UCSD-AML1 (cell line): ENCODE results near the gene DNAH17.
A peak's percentile ranks its signal among the peaks of the same experiment; 100 is the strongest.

Experiments used
- DNase-seq: peaks from one replicate; lab custom pipeline; 2025; ENCODE audit not compliant: unreplicated experiment; lab: John Stamatoyannopoulos, UW

DNAH17 gene

GRCh38 chr17:78458736-78459335 lies 118.4 kb downstream of the DNAH17 start:
- no peak for DNase-seq

- no peak for DNase-seq
Observed at GRCh38 chr17:78458091-78458490, 119.1 kb downstream of the DNAH17 start.

GRCh38 chr17:78454346-78454745 lies 122.8 kb downstream of the DNAH17 start:
- no peak for DNase-seq

DNA sequence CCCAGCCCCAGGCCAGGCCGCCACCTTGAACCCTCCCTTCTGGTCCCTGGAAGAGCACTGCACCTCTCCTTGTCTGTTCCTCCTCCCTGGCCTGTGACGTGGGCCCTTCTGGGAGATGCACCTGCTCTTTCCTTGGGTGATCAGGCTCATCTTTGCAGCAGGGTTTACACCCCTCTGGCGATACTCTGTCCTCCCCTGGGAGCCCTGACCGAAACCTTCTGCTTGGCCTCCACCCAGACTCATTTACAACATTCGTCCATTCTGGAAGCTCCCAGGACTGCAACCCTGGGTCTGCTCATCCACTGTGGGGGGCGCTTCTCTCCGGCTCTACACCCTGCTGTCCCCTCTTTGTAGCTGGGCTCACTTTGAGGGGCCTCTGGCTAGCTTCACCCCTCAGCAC lies 125.4 kb downstream of the DNAH17 start:
- no peak for DNase-seq

DNA sequence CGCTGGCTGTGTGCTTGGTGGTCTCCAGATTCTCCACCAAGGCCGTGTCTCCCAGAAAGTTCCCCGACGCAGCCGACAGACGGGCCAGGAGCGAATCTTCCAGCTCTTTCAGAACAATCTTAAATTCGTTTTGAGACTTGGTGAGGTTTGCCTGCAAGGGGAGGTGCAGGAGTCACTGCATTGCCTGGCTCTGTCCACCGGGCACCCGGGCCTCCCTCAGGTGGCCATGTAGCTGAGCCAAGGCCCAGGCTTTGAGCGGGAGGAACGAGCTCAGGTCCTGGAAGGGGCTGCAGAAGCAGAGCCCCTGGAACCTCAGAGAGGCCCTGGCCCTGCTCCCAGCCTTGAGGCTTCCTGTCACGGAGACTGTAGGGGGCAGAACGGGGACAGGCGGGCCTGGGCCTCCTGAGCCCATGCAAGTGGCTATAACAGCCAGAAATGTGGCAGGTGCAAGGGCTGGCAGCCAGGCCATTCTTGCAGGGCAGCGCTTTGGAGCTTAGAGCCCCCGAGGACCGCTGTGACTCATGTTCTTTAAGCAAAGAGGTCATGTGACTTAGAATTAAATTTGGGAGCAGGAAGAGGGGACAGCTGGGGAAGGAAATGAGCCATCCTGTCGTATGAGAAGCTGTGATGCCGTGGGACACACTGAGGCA lies 126.4 kb downstream of the DNAH17 start:
- no peak for DNase-seq

DNA sequence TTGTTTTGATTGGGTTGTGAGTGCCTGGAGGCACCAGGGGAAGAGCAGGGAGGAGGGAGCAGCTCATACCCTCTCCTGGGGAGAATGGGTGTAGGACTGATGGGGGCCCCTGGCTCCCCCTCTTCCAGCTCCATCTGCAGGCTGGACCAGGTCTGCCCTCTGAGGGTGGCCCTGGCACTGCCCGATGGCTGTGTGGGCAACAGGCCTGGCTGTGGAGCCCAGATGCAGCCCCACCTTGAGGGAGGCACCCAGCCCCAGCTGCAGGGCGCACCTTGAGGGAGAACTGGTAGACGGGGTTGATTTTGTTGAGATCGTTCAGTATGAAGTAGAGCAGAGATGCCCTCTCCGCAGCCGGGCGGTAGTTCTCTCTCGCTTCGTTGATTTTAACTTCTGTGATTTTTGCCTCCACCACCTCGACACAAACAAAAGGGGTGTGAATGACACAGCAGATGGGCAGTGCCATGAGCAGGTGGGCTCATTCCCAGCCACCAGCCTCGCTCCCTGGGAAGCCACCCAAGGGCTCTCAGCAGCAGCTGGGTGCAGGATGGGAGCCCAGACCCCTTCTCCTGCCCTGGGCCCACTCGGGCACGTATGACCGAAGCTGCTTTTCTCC lies 127.1 kb downstream of the DNAH17 start:
- DNase-seq: no peak

- DNase-seq: no peak
Observed at GRCh38 chr17:78448356-78448993, 128.7 kb downstream of the DNAH17 start.

DNA sequence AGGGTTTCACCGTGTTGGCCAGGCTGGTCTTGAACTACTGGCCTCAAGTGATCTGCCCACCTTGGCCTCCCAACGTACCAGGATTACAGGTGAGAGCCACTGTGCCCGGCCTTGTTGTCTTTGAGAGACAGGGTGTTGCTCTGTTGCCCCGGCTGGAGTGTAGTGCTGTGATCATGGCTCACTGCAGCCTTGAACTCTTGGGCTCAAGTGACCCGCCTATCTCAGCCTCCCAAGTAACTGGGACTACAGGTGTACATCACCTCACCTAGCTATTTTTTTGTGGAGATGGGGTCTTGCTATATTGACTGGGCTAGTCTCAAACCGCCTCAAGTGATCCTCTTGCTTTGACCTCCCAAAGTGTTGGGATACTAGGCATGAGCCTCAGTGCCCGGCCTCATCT lies 130.4 kb downstream of the DNAH17 start:
- no peak for DNase-seq

GRCh38 chr17:78444392-78444791 lies 132.8 kb downstream of the DNAH17 start:
- no peak for DNase-seq

DNA sequence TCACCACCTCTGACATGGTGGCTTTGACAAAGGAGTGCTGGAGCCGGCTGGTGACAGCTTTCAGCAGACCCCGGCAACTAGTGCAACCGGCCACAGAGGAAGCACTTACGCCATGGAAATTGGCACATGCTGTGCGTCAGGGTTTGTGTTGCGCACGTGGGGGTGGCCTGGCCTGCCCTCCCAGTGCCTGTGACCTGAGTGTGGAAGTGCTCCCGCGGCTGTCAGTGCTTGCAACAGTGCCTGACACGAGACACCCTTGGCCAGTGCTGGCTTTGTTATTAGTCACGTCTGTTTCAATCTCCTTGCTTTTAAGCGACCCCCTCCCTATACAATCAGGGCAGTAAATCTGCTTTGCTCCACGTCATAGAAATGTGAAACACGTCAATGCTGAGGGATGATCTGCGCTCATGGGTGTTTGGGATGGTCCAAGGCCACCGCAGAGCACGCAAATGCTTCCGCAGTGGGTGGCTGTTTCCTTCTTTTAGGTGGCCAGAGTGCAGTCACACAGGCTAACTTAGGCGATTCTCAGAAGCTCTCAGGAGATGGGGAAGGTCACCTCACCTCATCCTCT lies 134.5 kb downstream of the DNAH17 start:
- peak; percentile 69 for DNase-seq

- no peak for DNase-seq
Observed at GRCh38 chr17:78441271-78441971, 135.8 kb downstream of the DNAH17 start.

GRCh38 chr17:78438694-78439325 lies 138.4 kb downstream of the DNAH17 start:
- no peak for DNase-seq

DNA sequence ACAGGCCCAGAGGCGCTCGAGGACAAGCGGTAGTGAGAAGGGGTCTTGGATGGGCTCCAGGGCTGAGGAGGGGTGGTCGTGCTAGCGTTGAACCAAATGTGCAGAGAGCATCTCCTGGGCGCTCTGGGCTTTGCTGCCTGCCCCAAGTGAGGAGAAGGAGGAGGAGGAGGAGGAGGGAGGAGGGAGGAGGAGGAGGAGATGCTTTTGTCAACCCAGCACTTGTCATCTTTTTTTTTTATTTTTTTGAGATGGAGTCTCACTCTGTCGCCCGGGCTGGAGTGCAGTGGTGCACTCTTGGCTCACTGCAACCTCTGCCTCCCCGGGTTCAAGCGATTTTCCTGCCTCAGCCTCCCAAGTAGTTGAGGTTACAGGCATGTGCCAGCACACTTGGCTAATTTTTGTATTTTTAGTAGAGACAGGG lies 138.9 kb downstream of the DNAH17 start:
- no peak for DNase-seq

DNA sequence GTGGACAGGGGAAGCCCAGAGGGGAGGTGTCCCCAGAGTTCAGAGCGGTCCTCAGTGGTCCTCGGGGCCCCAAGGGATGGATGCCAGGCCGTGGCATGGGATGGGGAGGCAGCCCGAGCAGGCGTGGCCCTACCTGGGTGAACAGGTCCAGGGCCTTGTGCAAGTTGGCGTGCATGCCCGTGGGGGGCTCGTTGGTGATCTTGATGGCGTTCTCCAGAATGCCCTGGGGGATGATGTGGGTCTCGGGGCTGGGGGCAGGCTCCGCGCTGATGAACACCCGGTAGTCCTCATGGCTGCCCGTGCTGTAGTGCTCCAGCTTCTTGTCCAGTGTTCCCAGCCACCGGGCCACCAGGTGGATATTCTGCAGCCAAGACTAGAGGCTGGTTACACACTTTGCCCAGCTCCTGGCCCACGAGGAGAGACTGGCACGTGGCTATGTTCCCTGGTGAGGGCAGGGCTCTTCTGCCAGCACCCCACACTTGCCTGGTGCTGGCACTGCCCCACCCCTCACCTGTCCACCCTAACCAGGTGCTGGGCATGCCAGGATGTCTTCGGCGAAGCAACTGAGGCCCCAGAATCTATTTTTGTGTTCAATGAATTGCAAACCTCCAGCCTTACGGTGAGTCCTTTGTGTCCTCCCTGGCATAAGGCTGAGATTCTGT lies 139.6 kb downstream of the DNAH17 start:
- DNase-seq: no peak

- DNase-seq: no peak
Observed at GRCh38 chr17:78435330-78436005, 141.7 kb downstream of the DNAH17 start.

GRCh38 chr17:78434455-78435329 lies 142.5 kb downstream of the DNAH17 start:
- no peak for DNase-seq

DNA sequence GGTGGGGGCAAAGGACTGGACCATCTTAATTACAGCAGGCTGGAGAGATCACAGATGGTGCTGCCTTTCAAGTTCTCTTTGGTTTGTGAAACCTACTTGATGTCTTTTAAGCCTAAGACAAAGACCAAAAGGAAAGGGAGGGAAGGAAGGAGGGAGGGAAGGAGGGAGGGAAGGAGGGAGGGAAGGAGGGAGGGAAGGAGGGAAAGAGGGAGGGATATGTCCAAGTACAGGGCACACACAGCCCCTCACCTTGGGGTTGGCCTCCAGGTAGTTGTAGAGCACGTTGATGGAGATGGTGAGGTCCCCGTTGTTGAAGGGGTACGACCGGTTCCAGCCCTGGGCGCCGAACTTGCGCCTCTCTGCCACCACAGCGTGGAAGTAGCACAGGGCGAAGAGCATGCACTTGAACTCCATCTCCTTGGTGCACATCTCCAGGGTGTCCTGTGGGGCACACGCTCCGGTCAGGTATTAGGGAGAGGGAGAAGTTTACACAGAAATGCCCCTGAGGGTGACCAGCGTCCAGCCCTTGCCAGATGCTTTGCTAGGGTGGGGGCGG lies 143.3 kb downstream of the DNAH17 start:
- DNase-seq: no peak

GRCh38 chr17:78433013-78433727 lies 144.0 kb downstream of the DNAH17 start:
- DNase-seq: no peak
